Erythroblast (primary cell): Measurements from ENCODE around the gene CDH13.

Experiments
- GATA1 ChIP-seq: IDR thresholded peaks from 2 replicates; pipeline ENCODE4 v1.6.1; 2011; ENCODE audit warnings: low read depth, mild to moderate bottlenecking, control low read depth, low read length, moderate library complexity
- POLR2A ChIP-seq: IDR thresholded peaks from 2 replicates; pipeline ENCODE4 v1.6.1; 2011; ENCODE audit warnings: mild to moderate bottlenecking, low read length

DNA sequence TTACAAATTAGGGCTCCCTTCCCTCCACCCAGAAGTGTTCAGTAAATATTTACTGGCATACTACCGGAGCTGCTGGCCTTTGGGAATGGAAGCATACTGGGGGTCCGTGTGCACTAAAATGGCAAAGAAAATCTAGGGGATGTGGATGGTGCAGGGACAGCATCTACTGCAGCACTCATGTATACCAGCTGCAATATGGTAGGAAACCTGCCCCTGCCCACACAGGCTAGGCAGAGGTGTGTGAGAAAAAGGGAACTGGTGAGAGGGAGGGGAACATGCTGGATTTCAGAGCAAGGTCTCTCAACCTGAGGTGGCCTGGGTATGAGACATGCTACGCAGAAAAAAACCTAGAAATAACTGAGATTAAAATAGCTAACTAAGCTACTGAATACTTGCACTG, 145.4 kb downstream of the CDH13 start:
- no peak for TF ChIP-seq POLR2A
- no peak for TF ChIP-seq GATA1
